GM12872 (cell line): ENCODE measurements around the gene CDH26.

ENCODE experiments used
- CTCF ChIP-seq: IDR thresholded peaks from 3 replicates; pipeline ENCODE4 v1.5.1; 2011; ENCODE audit warnings: low read depth, mild to moderate bottlenecking, low read length, moderate library complexity; ENCODE audit not compliant: insufficient read depth

Gene CDH26

GRCh38 chr20:59942245-59942644 is 16.0 kb upstream of the CDH26 start:
- TF ChIP-seq CTCF: no peak

- TF ChIP-seq CTCF: no peak
Observed at GRCh38 chr20:59944726-59945125, 13.5 kb upstream of the CDH26 start.

DNA sequence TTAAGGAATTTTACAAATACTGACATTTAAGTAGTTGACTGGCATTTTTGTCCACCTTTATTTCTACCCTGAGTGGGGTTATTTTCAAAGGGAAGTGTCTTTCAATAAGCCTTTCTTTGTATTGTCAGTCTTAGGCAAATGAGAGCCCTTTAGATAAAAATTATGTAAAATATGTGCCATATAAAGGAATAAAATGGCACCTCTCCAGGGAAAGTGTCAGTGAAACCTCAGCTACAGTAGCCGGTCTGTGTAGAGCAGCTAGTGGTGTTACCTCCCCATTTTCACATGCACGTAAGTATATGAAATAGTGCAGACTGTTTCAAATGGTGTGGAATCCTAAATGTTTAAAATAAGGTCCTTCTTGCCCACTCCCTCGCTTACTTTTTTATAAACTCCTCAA is 13.0 kb upstream of the CDH26 start:
- TF ChIP-seq CTCF: no peak

DNA sequence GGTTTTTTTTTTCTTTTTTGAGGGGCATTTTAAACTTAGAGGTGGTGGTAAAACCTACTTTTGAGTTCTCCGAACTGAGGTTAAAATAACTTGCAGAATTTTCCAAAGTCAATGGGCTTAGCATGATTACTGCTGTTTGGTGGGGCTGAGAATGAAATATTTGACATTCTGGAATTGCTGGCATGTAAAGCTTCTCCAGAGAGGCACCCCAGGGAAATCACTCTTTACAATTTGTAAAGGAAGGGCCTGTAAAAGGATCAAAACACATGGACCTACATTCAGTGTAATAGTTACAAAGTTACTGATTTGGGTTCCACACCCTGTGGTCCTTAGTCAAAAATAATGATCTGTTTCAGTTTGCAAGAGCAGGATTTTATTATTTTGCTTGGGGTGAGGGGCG is 12.5 kb upstream of the CDH26 start:
- TF ChIP-seq CTCF: no peak

DNA sequence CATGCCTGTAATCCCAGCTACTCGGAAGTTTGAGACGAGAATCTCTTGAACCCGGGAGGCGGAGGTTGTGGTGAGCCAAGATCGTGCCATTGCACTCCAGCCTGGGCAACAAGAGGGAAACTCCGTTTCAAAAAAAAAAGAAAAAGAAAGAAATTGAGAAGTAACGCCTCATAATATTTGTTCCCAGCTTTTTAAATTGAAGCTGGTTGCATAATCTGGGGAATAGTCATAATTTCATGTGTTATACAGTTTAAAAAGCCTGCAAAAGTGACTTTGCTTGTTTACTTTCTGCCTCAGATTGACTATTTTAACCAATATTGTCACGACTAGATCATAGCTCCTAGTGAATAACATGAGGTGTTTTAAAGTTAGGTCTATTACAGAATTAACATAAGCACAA is 10.8 kb upstream of the CDH26 start:
- TF ChIP-seq CTCF: no peak

DNA sequence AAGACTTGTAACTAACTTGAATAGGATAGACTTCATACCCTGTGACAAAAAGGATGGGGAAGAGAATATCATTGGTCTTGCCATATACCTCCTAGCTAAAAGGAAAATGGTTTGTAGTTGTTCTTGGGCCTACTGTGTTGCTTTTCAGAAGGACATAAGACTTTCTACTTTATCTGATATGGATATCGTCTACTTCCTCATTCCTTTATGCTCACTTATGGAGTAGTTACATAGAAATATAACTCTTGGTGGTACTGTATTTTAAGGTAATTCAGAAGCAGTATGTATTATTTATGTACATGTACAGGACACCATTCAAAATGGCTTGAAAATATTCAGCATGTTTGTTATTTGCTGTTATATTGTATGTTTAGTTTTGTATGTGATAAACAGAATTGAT is 10.0 kb upstream of the CDH26 start:
- no peak for TF ChIP-seq CTCF

DNA sequence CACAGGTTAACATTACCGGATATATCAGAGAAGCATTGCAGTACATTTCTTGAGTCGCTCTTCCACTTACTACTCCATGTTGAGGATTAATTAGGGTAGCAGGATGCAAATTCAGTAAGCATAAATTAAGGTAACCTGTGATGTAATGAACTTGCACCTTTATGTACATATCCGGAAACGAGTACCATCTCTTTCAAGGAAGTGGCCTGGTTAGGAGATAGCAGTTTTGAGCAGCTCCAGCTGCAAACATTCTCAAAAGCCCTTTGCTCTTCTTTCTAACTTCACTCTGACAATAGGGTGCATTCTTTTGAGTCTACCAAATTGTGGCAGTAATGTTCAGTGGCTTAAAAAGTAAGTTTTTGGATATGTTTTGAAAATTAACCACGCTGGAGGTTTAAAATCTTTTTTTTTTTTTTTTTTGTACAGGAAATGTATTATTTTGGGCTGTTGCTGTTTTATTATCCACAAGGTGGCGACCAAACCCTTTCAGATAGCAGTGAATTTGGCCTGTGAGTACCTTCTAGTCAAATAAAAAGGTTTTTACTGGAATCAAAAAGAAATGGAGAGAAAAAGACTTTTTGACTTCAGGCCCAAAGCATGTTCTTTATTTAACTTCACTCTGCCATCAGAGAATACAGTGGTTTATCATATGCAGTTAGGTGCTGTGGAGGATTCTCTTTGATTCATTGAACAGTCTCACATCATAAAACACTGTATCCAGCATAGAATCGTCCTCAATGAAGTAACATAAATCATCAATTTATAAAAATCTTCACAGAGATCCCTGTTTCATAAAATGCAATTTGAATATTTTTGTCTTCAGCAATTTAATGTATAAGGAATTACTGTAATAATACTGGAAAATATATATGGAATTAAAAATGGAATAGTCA is 9.1 kb upstream of the CDH26 start:
- TF ChIP-seq CTCF: peak; percentile 54; the same call in 2 of the 3 replicates
